Measurements from ENCODE around the gene DDIT4.

- TF ChIP-seq EZH2 (IDR thresholded peaks at IDR 0.05; ENCODE audit: insufficient read depth, poor library complexity, severe bottlenecking) = no peak
- no peak for TF ChIP-seq EZH2phosphoT487 (IDR thresholded peaks at IDR 0.05; ENCODE audit: insufficient read depth, low read depth)
Observed at GRCh38 chr10:72278668-72279393, 5.1 kb downstream of the DDIT4 start.
